Measurements from ENCODE around the gene MRPL55. TPM values are rescaled to one million over a fixed set of nuclear protein-coding genes. Genes with fewer than 3 reads are reported as not detected.

MRPL55 gene
- total RNA-seq, 1 donor from 2014 or later, result 51.0 TPM

- no peak for DNase-seq
- Histone ChIP-seq H3K36me3 (peaks cover 28% of the 10 kb centered on the region), H3K27me3 (ENCODE audit: low read depth) (no peaks in the 10 kb centered on the region)
Measured at GRCh38 chr1:228093050-228093906, 15.8 kb downstream of the MRPL55 start.

GRCh38 chr1:228092342-228093049 is 16.6 kb downstream of the MRPL55 start:
- Histone ChIP-seq H3K4me3 (no peak overlapping the region), H3K27me3 (ENCODE audit: low read depth) (no peaks in the 10 kb centered on the region), H3K36me3 (peaks cover 20% of the 10 kb centered on the region), H3K4me1 (peaks cover 90% of the 10 kb centered on the region), H3K27ac (replicated peaks) (no peak overlapping the region), H3K9me3 (replicated peaks) (peaks cover 14% of the 10 kb centered on the region)
- no peak for DNase-seq
- TF ChIP-seq, protein P1, sequence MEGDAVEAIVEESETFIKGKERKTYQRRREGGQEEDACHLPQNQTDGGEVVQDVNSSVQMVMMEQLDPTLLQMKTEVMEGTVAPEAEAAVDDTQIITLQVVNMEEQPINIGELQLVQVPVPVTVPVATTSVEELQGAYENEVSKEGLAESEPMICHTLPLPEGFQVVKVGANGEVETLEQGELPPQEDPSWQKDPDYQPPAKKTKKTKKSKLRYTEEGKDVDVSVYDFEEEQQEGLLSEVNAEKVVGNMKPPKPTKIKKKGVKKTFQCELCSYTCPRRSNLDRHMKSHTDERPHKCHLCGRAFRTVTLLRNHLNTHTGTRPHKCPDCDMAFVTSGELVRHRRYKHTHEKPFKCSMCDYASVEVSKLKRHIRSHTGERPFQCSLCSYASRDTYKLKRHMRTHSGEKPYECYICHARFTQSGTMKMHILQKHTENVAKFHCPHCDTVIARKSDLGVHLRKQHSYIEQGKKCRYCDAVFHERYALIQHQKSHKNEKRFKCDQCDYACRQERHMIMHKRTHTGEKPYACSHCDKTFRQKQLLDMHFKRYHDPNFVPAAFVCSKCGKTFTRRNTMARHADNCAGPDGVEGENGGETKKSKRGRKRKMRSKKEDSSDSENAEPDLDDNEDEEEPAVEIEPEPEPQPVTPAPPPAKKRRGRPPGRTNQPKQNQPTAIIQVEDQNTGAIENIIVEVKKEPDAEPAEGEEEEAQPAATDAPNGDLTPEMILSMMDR (IDR thresholded peaks at IDR 0.05; ENCODE audit: borderline replicate concordance), result no peak
- intact Hi-C loops (cut with micrococcal nuclease), result no loop called here

More at GRCh38 chr1:228093050-228093906, 15.8 kb downstream of the MRPL55 start:
- Histone ChIP-seq H3K4me3 (no peak overlapping the region), H3K4me1 (peaks cover 82% of the 10 kb centered on the region), H3K9me3 (replicated peaks) (peaks cover 14% of the 10 kb centered on the region), H3K27ac (replicated peaks) (no peak overlapping the region)
- intact Hi-C loops (cut with micrococcal nuclease), result no loop called here
- TF ChIP-seq, protein P1 (IDR thresholded peaks at IDR 0.05; ENCODE audit: borderline replicate concordance), result no peak

DNA sequence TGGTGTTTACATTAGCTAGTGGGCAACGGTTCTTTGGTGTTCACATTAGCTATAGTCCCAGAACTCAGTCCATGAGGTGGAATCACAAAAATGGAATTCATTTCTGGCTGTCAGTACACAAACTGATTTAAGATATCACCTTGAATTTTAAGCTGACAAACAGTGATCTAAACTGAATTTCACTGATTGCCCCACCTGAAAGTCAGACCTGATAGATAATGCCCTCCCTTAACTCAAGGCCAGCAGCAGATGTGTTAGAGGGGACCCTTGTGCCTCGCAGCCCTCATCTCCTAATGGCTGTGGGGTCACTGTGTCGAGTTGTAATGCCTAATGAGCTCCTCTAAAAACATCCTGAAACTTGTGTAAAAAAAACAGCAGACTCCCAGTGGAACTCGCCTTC is 18.0 kb downstream of the MRPL55 start:
- no peak for DNase-seq
- Histone ChIP-seq H3K27ac (replicated peaks) (peak overlapping the region; percentile 99), H3K4me3 (peak overlapping the region; percentile 18), H3K4me1 (peaks cover 90% of the 10 kb centered on the region), H3K36me3 (peaks cover 10% of the 10 kb centered on the region), H3K27me3 (ENCODE audit: low read depth) (no peaks in the 10 kb centered on the region), H3K9me3 (replicated peaks) (peaks cover 14% of the 10 kb centered on the region)
- TF ChIP-seq, protein P1 (IDR thresholded peaks at IDR 0.05; ENCODE audit: borderline replicate concordance), result no peak
- intact Hi-C loops (cut with micrococcal nuclease), result no loop called here

GRCh38 chr1:228090613-228091081 is 18.5 kb downstream of the MRPL55 start:
- Histone ChIP-seq H3K4me1 (peaks cover 90% of the 10 kb centered on the region), H3K36me3 (peaks cover 6% of the 10 kb centered on the region), H3K9me3 (replicated peaks) (peaks cover 14% of the 10 kb centered on the region), H3K27ac (replicated peaks) (peak overlapping the region; percentile 99), H3K4me3 (peak overlapping the region; percentile 18), H3K27me3 (ENCODE audit: low read depth) (no peaks in the 10 kb centered on the region)
- intact Hi-C loops (cut with micrococcal nuclease), result no loop called here
- DNase-seq, result no peak
- TF ChIP-seq, protein P1 (IDR thresholded peaks at IDR 0.05; ENCODE audit: borderline replicate concordance), result no peak

- H3K4me1 ChIP-seq, result peaks cover 94% of the 10 kb centered on the region
- H3K9me3 ChIP-seq (replicated peaks), result peaks cover 10% of the 10 kb centered on the region
- H3K27me3 ChIP-seq (ENCODE audit: low read depth), result no peaks in the 10 kb centered on the region
- TF ChIP-seq, protein P1 (IDR thresholded peaks at IDR 0.05; ENCODE audit: borderline replicate concordance), result no peak
- peaks cover 5% of the 10 kb centered on the region for H3K36me3 ChIP-seq
- intact Hi-C loops (cut with micrococcal nuclease), result no loop called here
- H3K4me3 ChIP-seq, result peak overlapping the region; percentile 18
- peak; percentile 8 for DNase-seq
- peak overlapping the region; percentile 99 for H3K27ac ChIP-seq (replicated peaks)
Measured at GRCh38 chr1:228089519-228090380, 19.3 kb downstream of the MRPL55 start.
